Mesodermal cell (in vitro differentiated cells): Measurements from ENCODE around the gene ZNF382.

Source experiments
- H3K27ac ChIP-seq: 2 replicates; pipeline ENCODE4 v1.7.0; 2013; ENCODE audit warnings: mild to moderate bottlenecking, low read depth, low read length, moderate library complexity; ENCODE audit not compliant: severe bottlenecking
- H3K36me3 ChIP-seq: 2 replicates; pipeline ENCODE4 v1.7.1; 2013; ENCODE audit warnings: mild to moderate bottlenecking, low read length, moderate library complexity; ENCODE audit not compliant: control insufficient read depth, insufficient read depth
- H3K4me1 ChIP-seq: one replicate; pipeline ENCODE4 v1.7.1; 2013; ENCODE audit warnings: mild to moderate bottlenecking, low read length; ENCODE audit not compliant: insufficient read depth, control insufficient read depth, poor library complexity, severe bottlenecking
- H3K4me3 ChIP-seq: 2 replicates; pipeline ENCODE4 v1.7.0; 2013; ENCODE audit warnings: low read length, control low read depth, mild to moderate bottlenecking; ENCODE audit not compliant: insufficient read depth, poor library complexity, severe bottlenecking; ENCODE audit errors: extremely low read depth
- H3K9me3 ChIP-seq: 2 replicates; pipeline ENCODE4 v1.7.1; 2013; ENCODE audit warnings: mild to moderate bottlenecking, low read length, moderate library complexity; ENCODE audit not compliant: control insufficient read depth
- WGBS, 2 experiments: methylation state at CpG; one replicate each; pipeline ENCODE4 v1.1.5; 2013; ENCODE audit warnings: missing lambda C conversion rate in 2 of 2; ENCODE audit not compliant: insufficient coverage in 2 of 2; 5-methylcytosine and 5-hydroxymethylcytosine counted together

ZNF382 gene

GRCh38 chr19:36604656-36605100 is 435 bp upstream of the ZNF382 start:
- no peaks in the 10 kb centered on the region for H3K4me1 ChIP-seq
- H3K9me3 ChIP-seq = peaks cover 5% of the 10 kb centered on the region
- 0 to 3% methylated on average over 5 to 6 of the region's 21 CpGs for WGBS, 2 experiments
- peak overlapping the region; percentile 69 for H3K4me3 ChIP-seq
- H3K36me3 ChIP-seq = peaks cover 16% of the 10 kb centered on the region
- H3K27ac ChIP-seq = peak overlapping the region; percentile 33

GRCh38 chr19:36605877-36606478 is 865 bp downstream of the ZNF382 start:
- Histone ChIP-seq H3K27ac (no peak overlapping the region), H3K9me3 (peaks cover 5% of the 10 kb centered on the region), H3K4me3 (peak overlapping the region; percentile 69), H3K4me1 (no peaks in the 10 kb centered on the region), H3K36me3 (peaks cover 29% of the 10 kb centered on the region)
- WGBS, 2 experiments = 14 to 33% methylated on average over 1 of the region's 1 CpG

GRCh38 chr19:36627057-36627456 is 21.9 kb downstream of the ZNF382 start:
- WGBS, 2 experiments = no CpG with 5 or more reads among the region's 5 CpGs
- Histone ChIP-seq H3K9me3 (peaks cover 59% of the 10 kb centered on the region), H3K27ac (no peak overlapping the region), H3K4me1 (no peaks in the 10 kb centered on the region), H3K4me3 (no peak overlapping the region), H3K36me3 (peaks cover 37% of the 10 kb centered on the region)

- no peaks in the 10 kb centered on the region for H3K4me1 ChIP-seq
- peaks cover 19% of the 10 kb centered on the region for H3K36me3 ChIP-seq
- H3K4me3 ChIP-seq = no peak overlapping the region
- H3K9me3 ChIP-seq = peaks cover 81% of the 10 kb centered on the region
- no peak overlapping the region for H3K27ac ChIP-seq
- 78 to 90% methylated on average over 1 of the region's 2 CpGs for WGBS, 2 experiments
These were observed 30.2 kb downstream of the ZNF382 start for GRCh38 chr19:36635342-36635741.

- no CpG with 5 or more reads among the region's 5 CpGs for WGBS, 2 experiments
- H3K36me3 ChIP-seq = peaks cover 25% of the 10 kb centered on the region
- H3K4me1 ChIP-seq = no peaks in the 10 kb centered on the region
- H3K4me3 ChIP-seq = no peak overlapping the region
- H3K9me3 ChIP-seq = peaks cover 76% of the 10 kb centered on the region
- no peak overlapping the region for H3K27ac ChIP-seq
These were observed 33.9 kb downstream of the ZNF382 start for GRCh38 chr19:36638862-36639510.

GRCh38 chr19:36646746-36647145 is 41.6 kb downstream of the ZNF382 start:
- H3K27ac ChIP-seq = no peak overlapping the region
- H3K36me3 ChIP-seq = peaks cover 48% of the 10 kb centered on the region
- H3K4me1 ChIP-seq = no peaks in the 10 kb centered on the region
- H3K4me3 ChIP-seq = no peak overlapping the region
- WGBS, 2 experiments = no CpG with 5 or more reads among the region's 2 CpGs
- H3K9me3 ChIP-seq = peaks cover 55% of the 10 kb centered on the region

GRCh38 chr19:36652958-36653357 is 47.8 kb downstream of the ZNF382 start:
- Histone ChIP-seq H3K4me3 (no peak overlapping the region), H3K9me3 (peaks cover 39% of the 10 kb centered on the region), H3K4me1 (no peaks in the 10 kb centered on the region), H3K27ac (no peak overlapping the region), H3K36me3 (peaks cover 80% of the 10 kb centered on the region)
- no CpG with 5 or more reads among the region's 1 CpG for WGBS, 2 experiments

- peaks cover 45% of the 10 kb centered on the region for H3K9me3 ChIP-seq
- H3K36me3 ChIP-seq = peaks cover 35% of the 10 kb centered on the region
- H3K27ac ChIP-seq = no peak overlapping the region
- H3K4me1 ChIP-seq = no peaks in the 10 kb centered on the region
- H3K4me3 ChIP-seq = peak overlapping the region; percentile 91
- WGBS, 2 experiments = 87 to 92% methylated on average over 9 to 11 of the region's 14 CpGs
These were observed 60.7 kb downstream of the ZNF382 start for GRCh38 chr19:36665832-36666231.

- Histone ChIP-seq H3K4me1 (no peaks in the 10 kb centered on the region), H3K36me3 (peaks cover 21% of the 10 kb centered on the region), H3K9me3 (peaks cover 53% of the 10 kb centered on the region), H3K4me3 (no peak overlapping the region), H3K27ac (no peak overlapping the region)
- 75 to 100% methylated on average over 1 of the region's 2 CpGs for WGBS, 2 experiments
These were observed 63.5 kb downstream of the ZNF382 start for GRCh38 chr19:36668646-36669045.

GRCh38 chr19:36672368-36672767 is 67.3 kb downstream of the ZNF382 start:
- Histone ChIP-seq H3K9me3 (peaks cover 36% of the 10 kb centered on the region), H3K4me1 (no peaks in the 10 kb centered on the region)
- no CpG with 5 or more reads among the region's 1 CpG for WGBS, 2 experiments

GRCh38 chr19:36674201-36674600 is 69.1 kb downstream of the ZNF382 start:
- peaks cover 22% of the 10 kb centered on the region for H3K36me3 ChIP-seq
- H3K9me3 ChIP-seq = peaks cover 27% of the 10 kb centered on the region
- whole genome bisulfite sequencing, 2 experiments = 100% methylated on average over 1 of the region's 2 CpGs
- H3K4me3 ChIP-seq = no peak overlapping the region
- H3K4me1 ChIP-seq = no peaks in the 10 kb centered on the region
- no peak overlapping the region for H3K27ac ChIP-seq

More at GRCh38 chr19:36672368-36672767, 67.3 kb downstream of the ZNF382 start:
- H3K36me3 ChIP-seq = peaks cover 7% of the 10 kb centered on the region
- no peak overlapping the region for H3K27ac ChIP-seq
- H3K4me3 ChIP-seq = no peak overlapping the region
